ENCODE results near the gene TBPL2.
A peak's percentile ranks its signal among the peaks of the same experiment; 100 is the strongest.

Gene TBPL2

DNA sequence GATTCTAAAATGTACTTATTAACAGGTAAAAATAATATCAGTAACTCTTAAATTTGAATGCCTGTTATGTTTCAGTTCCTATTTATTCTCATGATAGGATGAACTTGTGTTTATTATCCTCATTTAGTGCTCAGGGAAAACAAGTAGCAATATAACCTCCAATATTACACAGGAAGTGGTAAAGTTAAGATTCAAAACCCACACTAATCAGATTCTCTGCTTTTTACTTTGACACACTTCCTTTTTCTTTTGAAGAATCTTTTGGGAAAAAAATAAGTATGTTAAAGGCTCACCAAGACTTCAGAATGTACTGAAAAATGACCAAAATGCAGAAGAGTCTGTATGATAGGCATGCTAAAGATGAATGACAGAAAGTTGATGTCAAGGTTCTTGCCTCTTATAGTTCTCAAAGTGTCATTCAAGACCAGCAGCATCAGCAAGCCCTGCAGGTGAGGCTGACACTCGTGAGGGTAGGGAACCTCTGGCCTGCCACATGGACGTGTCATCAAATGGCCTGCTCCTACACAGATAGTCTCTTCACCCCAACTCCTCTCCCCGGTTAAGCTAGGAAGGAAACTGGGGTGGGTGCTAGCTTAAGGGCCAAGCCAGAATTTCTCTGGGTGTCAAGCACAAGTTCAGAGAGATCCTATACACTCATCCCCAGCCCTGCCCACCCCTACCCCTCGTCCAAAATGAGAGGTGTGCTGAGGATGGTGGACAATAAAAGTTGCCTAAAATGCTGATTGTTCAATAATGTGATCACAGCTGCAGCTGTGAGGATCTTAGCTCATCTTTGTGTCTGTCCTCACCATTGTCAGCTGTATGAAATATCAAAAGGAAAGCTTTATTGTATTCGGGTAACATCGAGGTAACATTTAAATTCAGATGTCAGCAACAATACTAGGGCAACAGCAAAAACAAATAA, 6.3 kb downstream of the TBPL2 start:
- TF ChIP-seq, protein P1, sequence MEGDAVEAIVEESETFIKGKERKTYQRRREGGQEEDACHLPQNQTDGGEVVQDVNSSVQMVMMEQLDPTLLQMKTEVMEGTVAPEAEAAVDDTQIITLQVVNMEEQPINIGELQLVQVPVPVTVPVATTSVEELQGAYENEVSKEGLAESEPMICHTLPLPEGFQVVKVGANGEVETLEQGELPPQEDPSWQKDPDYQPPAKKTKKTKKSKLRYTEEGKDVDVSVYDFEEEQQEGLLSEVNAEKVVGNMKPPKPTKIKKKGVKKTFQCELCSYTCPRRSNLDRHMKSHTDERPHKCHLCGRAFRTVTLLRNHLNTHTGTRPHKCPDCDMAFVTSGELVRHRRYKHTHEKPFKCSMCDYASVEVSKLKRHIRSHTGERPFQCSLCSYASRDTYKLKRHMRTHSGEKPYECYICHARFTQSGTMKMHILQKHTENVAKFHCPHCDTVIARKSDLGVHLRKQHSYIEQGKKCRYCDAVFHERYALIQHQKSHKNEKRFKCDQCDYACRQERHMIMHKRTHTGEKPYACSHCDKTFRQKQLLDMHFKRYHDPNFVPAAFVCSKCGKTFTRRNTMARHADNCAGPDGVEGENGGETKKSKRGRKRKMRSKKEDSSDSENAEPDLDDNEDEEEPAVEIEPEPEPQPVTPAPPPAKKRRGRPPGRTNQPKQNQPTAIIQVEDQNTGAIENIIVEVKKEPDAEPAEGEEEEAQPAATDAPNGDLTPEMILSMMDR (IDR thresholded peaks at IDR 0.05; ENCODE audit: low read depth, low read length): no peak
- no peak overlapping the region for H3K4me3 ChIP-seq (ENCODE audit: low read depth, low read length)
- no peak for DNase-seq (ENCODE audit: low read depth, low spot score)
- in situ Hi-C loops (cut with HindIII; ENCODE audit: low sequenced_read_pairs): no loop called here

DNA sequence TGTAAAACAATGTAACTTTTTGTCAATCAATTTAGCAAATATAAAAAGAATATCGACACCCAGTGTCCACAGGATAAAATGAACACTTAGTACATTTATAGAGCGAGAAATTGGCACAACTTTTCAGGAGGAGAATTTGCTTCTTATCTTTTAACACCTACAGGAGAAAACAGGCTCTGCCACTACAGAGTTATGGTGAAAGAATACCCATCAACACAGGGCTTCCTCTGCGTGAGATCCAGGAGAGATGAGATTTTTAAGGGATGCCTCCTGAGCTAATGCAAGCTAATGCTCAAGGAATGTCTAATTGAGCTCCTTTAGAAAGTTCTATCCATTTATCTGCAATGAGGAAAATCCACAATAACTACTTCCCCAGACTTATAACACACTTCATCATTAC, 7.8 kb downstream of the TBPL2 start:
- no peak for DNase-seq (ENCODE audit: low read depth, low spot score)
- H3K4me3 ChIP-seq (ENCODE audit: low read depth, low read length): no peak overlapping the region
- in situ Hi-C loops (cut with HindIII; ENCODE audit: low sequenced_read_pairs): no loop called here
- TF ChIP-seq, protein P1 (IDR thresholded peaks at IDR 0.05; ENCODE audit: low read depth, low read length): no peak

DNA sequence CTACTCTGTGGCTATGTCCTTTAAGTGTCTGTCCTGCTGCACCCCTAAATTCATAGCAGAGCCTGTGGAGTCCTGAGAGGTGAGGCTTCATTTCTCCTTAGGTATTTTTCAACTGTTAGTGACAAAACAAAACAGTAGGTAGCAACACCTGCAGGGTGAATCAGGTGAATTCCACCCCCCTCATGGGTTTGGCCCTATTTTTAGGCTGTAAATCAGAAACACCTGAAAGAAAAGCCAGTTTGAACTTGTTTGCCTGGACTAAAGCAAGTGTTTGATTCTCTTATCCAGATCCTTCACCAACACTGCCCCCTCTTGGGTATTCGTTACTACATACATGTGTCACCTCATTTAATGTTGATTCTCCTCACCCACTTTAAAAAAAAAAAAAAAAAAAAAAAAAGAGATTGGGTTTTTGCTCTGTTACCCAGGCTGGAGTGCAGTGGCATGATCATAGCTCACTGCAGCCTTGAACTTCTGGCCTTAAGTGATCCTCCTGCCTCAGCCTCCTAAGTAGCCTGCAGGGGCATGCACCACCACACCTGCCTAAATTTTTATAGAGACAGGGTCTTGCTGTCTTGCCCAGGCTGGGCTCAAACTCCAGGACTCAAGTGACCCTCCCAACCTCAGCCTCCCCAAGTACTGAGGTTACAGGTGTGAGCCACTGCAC, 10.3 kb downstream of the TBPL2 start:
- TF ChIP-seq, protein P1 (IDR thresholded peaks at IDR 0.05; ENCODE audit: low read depth, low read length): peak; percentile 55
- in situ Hi-C loops (cut with HindIII; ENCODE audit: low sequenced_read_pairs): no loop called here

DNA sequence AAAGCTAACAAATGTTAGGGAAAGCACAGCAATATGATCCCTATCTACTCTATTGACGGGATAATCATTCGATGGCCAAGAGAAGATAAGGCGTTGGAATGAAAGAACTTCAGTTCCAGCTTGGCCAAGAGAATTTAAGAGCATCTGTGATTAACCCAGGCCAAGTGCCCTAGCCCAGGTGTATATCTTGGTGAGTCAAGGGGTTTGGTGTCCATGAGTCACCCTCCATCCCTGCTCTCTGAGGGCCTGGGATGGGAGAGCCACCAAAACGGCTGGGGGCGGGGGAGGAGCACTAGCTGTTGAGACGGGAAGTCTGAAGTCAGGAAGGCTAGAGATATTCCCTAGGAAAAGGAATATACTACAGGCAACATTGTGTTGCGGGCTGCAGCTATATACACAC, 13.0 kb downstream of the TBPL2 start:
- no peak overlapping the region for H3K4me3 ChIP-seq (ENCODE audit: low read depth, low read length)
- in situ Hi-C loops (cut with HindIII; ENCODE audit: low sequenced_read_pairs): no loop called here
- TF ChIP-seq, protein P1 (IDR thresholded peaks at IDR 0.05; ENCODE audit: low read depth, low read length): no peak
- DNase-seq (ENCODE audit: low read depth, low spot score): no peak

More for the DNA sequence above, 10.3 kb downstream of the TBPL2 start:
- peak; percentile 79 for DNase-seq (ENCODE audit: low read depth, low spot score)
- no peak overlapping the region for H3K4me3 ChIP-seq (ENCODE audit: low read depth, low read length)

DNA sequence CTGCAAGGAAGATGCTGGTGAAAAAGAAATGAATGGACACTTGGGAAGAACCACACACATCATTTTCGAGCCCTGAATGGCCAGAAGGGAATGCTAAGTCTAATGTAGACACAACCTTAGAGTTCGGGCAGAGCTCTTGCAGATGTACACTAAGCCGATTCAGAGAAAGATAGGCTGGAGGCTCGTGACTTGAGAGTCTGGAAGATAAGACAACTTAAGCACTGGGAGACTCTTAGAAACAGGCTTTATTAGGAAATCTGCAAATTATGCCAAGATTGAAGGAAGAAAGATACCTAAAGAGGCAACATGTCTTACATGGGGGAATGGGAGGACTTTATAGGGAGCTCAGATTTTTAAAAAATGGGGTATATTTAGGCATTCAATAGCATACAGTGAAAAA, 13.5 kb downstream of the TBPL2 start:
- no peak for DNase-seq (ENCODE audit: low read depth, low spot score)
- TF ChIP-seq, protein P1 (IDR thresholded peaks at IDR 0.05; ENCODE audit: low read depth, low read length): no peak
- H3K4me3 ChIP-seq (ENCODE audit: low read depth, low read length): no peak overlapping the region
- in situ Hi-C loops (cut with HindIII; ENCODE audit: low sequenced_read_pairs): no loop called here

DNA sequence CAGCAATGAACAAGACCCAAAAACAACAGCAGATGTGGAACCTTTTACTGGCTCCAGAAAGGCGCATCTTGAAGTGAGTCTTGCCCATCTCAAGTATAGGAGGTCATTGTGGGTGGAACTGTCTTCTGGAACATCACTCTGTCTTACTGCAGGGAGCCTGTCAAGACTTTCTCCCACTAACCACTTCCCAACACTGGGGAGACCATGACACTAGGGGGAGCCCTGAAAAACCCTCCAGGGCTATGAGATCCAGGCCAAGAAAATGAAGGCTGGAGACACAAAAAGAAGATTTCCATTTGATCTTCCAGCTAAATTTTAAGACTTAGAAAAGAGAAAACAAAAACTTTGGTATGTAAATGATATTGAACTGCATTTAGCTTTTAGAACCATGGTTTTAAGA, 15.3 kb downstream of the TBPL2 start:
- in situ Hi-C loops (cut with HindIII; ENCODE audit: low sequenced_read_pairs): no loop called here
- no peak overlapping the region for H3K4me3 ChIP-seq (ENCODE audit: low read depth, low read length)
- no peak for DNase-seq (ENCODE audit: low read depth, low spot score)
- TF ChIP-seq, protein P1 (IDR thresholded peaks at IDR 0.05; ENCODE audit: low read depth, low read length): no peak

All from astrocyte of the spinal cord (primary cell).